ENCODE results near the gene CNTNAP5. TPM values are rescaled to one million over a fixed set of nuclear protein-coding genes. Genes with fewer than 3 reads are reported as not detected.

The CNTNAP5 gene
- total and polyA plus RNA-seq, 9 of the 15 experiments (the other 6 are each of a cell fraction or from before 2014, with no cell fraction given): not detected

GRCh38 chr2:124898827-124899226 lies 873.7 kb downstream of the CNTNAP5 start:
- no peak for FAIRE-seq
- no peaks in the 10 kb centered on the region for H3K4me1 ChIP-seq (replicated peaks in 1 of 2; ENCODE audit: control insufficient read depth in 2 of 2, insufficient read depth in 2 of 2, low read length in 2 of 2)
- no peaks in the 10 kb centered on the region for H3K79me2 ChIP-seq (ENCODE audit: control insufficient read depth, insufficient read depth, low read length)
- no peak overlapping the region for H3K27ac ChIP-seq (ENCODE audit: extremely low read depth, low read depth, low read length)
- no peak overlapping the region for H2AFZ ChIP-seq (ENCODE audit: low read depth, low read length)
- ChIA-PET POLR2A (no interaction called here), CTCF (ENCODE audit: low intra/inter-chr PET ratio) (no interaction called here)
- no peak overlapping the region for H3K9ac ChIP-seq (ENCODE audit: insufficient read depth in 1 of 2, low read depth in 2 of 2, low read length in 2 of 2)
- no TSS peak for BruUV-seq (replicated peaks)
- in situ Hi-C loops (cut with MboI) (no loop called here), intact Hi-C loops (cut with micrococcal nuclease) (no loop called here)
- ATAC-seq: no peak
- no peaks in the 10 kb centered on the region for H3K36me3 ChIP-seq (ENCODE audit: control insufficient read depth, insufficient read depth, low read length)
- no peaks in the 10 kb centered on the region for H3K9me1 ChIP-seq (ENCODE audit: control insufficient read depth, insufficient read depth, low read length)
- no peaks in the 10 kb centered on the region for H3K9me3 ChIP-seq (replicated peaks; ENCODE audit: control insufficient read depth, insufficient read depth, low read depth, low read length)
- WGBS (ENCODE audit: insufficient coverage, low coverage, missing lambda C conversion rate): 4% methylated on average over 4 of the region's 4 CpGs
- H3K27me3 ChIP-seq (ENCODE audit: control insufficient read depth in 2 of 2, insufficient read depth in 2 of 2, low read length in 2 of 2): no peaks in the 10 kb centered on the region
- no peak overlapping the region for H3K4me2 ChIP-seq (ENCODE audit: insufficient read depth, low read length)
- H4K20me1 ChIP-seq (replicated peaks; ENCODE audit: control insufficient read depth, insufficient read depth, low read length): no peaks in the 10 kb centered on the region
- DNase-seq (ENCODE audit: extremely low read depth in 1 of 4, low spot score in 3 of 4): no peak
- no peak overlapping the region for H3K4me3 ChIP-seq
- TF ChIP-seq FOSL1 (tag; conservative IDR thresholded peaks at IDR 0.05) (no peak), DMBX1 (CRISPR knock-in tag; IDR thresholded peaks at IDR 0.05; ENCODE audit: borderline replicate concordance) (no peak)

DNA sequence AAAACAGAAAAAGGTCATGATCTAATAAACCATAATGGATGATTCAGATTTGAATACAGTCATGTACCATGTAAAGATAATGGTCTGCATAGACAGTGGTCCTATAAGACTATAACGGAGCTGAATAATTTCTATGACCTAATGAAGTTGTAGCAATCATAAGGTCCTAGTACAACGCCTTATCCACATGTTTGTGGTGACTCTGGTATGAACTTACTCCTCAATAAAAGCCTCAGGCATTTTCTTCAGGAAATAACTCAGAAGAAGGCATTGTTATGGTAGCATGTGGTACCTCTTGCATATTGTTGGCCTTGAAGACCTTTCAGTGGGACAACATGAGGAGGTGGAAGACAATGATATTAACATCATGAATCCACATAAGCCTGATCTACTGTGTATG lies 883.3 kb downstream of the CNTNAP5 start:
- Histone ChIP-seq H3K4me3 (no peak overlapping the region), H3K9me1 (ENCODE audit: control insufficient read depth, insufficient read depth, low read length) (no peaks in the 10 kb centered on the region), H3K27me3 (ENCODE audit: control insufficient read depth in 2 of 2, insufficient read depth in 2 of 2, low read length in 2 of 2) (no peaks in the 10 kb centered on the region), H3K9ac (ENCODE audit: insufficient read depth in 1 of 2, low read depth in 2 of 2, low read length in 2 of 2) (no peak overlapping the region), H3K79me2 (ENCODE audit: control insufficient read depth, insufficient read depth, low read length) (no peaks in the 10 kb centered on the region), H4K20me1 (replicated peaks; ENCODE audit: control insufficient read depth, insufficient read depth, low read length) (no peaks in the 10 kb centered on the region), H3K27ac (ENCODE audit: extremely low read depth, low read depth, low read length) (no peak overlapping the region), H2AFZ (ENCODE audit: low read depth, low read length) (no peak overlapping the region), H3K4me2 (ENCODE audit: insufficient read depth, low read length) (no peak overlapping the region), H3K36me3 (ENCODE audit: control insufficient read depth, insufficient read depth, low read length) (no peaks in the 10 kb centered on the region), H3K9me3 (replicated peaks; ENCODE audit: control insufficient read depth, insufficient read depth, low read depth, low read length) (no peaks in the 10 kb centered on the region), H3K4me1 (replicated peaks in 1 of 2; ENCODE audit: control insufficient read depth in 2 of 2, insufficient read depth in 2 of 2, low read length in 2 of 2) (no peaks in the 10 kb centered on the region)
- FAIRE-seq: no peak
- in situ Hi-C loops (cut with MboI) (no loop called here), intact Hi-C loops (cut with micrococcal nuclease) (loop anchor here (5.0 kb wide), 1 partner anchor 489 kb away; no protein-coding TSS in a partner anchor)
- DNase-seq (ENCODE audit: extremely low read depth in 1 of 4, low spot score in 3 of 4): no peak
- no TSS peak for BruUV-seq (replicated peaks)
- no peak for ATAC-seq
- 0% methylated on average over 2 of the region's 2 CpGs for WGBS (ENCODE audit: insufficient coverage, low coverage, missing lambda C conversion rate)
- no peak for TF ChIP-seq MCM7 (IDR thresholded peaks at IDR 0.05)
- TF ChIP-seq, protein P1, sequence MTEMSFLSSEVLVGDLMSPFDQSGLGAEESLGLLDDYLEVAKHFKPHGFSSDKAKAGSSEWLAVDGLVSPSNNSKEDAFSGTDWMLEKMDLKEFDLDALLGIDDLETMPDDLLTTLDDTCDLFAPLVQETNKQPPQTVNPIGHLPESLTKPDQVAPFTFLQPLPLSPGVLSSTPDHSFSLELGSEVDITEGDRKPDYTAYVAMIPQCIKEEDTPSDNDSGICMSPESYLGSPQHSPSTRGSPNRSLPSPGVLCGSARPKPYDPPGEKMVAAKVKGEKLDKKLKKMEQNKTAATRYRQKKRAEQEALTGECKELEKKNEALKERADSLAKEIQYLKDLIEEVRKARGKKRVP (CRISPR knock-in tag; IDR thresholded peaks at IDR 0.05): no peak
- TF ChIP-seq DLX4 (CRISPR knock-in tag; IDR thresholded peaks at IDR 0.05): no peak
- no peak for TF ChIP-seq HNRNPK (IDR thresholded peaks at IDR 0.05; ENCODE audit: low read depth, low read length, poor library complexity, severe bottlenecking)
- TF ChIP-seq EGR1 (conservative IDR thresholded peaks at IDR 0.05): no peak
- TF ChIP-seq ARNT (IDR thresholded peaks at IDR 0.05): no peak
- ChIA-PET POLR2A (no interaction called here), CTCF (ENCODE audit: low intra/inter-chr PET ratio) (no interaction called here)

Data from K562 (cell line).